Suprapubic skin (tissue), 4 donors: ENCODE measurements around the gene LGALS9.

Source experiments
- CTCF ChIP-seq, 2 donors: fragments of 200-600 bp in 1 of 2; fragments of 450-650 bp in 1 of 2; sonication (generic) in 1 of 2; IDR thresholded peaks; one replicate each; pipeline ENCODE4 v1.5.1; 2016 to 2019; ENCODE audit warnings: antibody characterized with exemption in 2 of 2, mild to moderate bottlenecking in 1 of 2, moderate library complexity in 1 of 2
- EP300 ChIP-seq: sonication (generic); formaldehyde crosslinking; IDR thresholded peaks from one replicate; pipeline ENCODE4 v1.6.1; 2017; ENCODE audit warnings: antibody characterized with exemption
- POLR2A ChIP-seq, 2 donors: fragments of 450-650 bp; IDR thresholded peaks; one replicate each; pipeline ENCODE4 v1.6.1; 2017; ENCODE audit warnings: antibody characterized with exemption in 2 of 2, mild to moderate bottlenecking in 2 of 2, moderate library complexity in 2 of 2
- POLR2AphosphoS5 ChIP-seq, 3 donors: sonication (generic); formaldehyde crosslinking; IDR thresholded peaks; one replicate each; pipeline ENCODE4 v1.6.1; 2017; ENCODE audit warnings: antibody characterized with exemption in 3 of 3

GRCh38 chr17:27582696-27583095 lies 48.3 kb upstream of the LGALS9 start:
- TF ChIP-seq POLR2AphosphoS5 (IDR thresholded peaks at IDR 0.05) (no peak), CTCF (IDR thresholded peaks at IDR 0.05) (no peak), POLR2A (IDR thresholded peaks at IDR 0.05) (no peak), EP300 (no peak)
